Measurements from ENCODE around the gene IKZF5. TPM values are rescaled to one million over a fixed set of nuclear protein-coding genes. Genes with fewer than 3 reads are reported as not detected.

Gene IKZF5
- total RNA-seq, 1 donor from 2014 or later, result 12.9 TPM

DNA sequence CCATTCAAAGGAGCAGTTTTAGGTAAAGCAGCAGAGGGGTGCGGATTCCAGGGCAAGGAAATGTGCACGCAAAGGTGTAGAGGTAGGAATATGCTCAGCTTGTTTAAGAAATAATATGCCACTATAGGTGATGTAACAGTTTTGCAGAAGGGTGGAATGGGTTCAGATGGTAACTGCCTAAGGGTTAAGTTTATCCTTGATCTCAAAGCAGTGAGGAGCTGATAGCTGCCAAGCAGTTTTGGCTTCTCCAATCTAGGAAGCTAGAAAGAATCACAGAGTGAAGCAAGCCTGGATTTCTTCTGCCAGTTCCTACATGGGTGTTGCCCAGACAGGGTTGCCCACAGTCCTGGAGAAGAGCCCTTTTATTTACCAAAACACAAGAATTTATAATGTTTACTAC is 6.2 kb upstream of the IKZF5 start:
- Histone ChIP-seq H3K9me3 (replicated peaks) (no peaks in the 10 kb centered on the region), H3K4me1 (peaks cover 6% of the 10 kb centered on the region), H3K27me3 (ENCODE audit: low read depth) (no peaks in the 10 kb centered on the region), H3K27ac (replicated peaks) (no peak overlapping the region), H3K36me3 (peaks cover 3% of the 10 kb centered on the region), H3K4me3 (no peak overlapping the region)
- intact Hi-C loops (cut with micrococcal nuclease), result no loop called here
- no peak for TF ChIP-seq CTCF (IDR thresholded peaks at IDR 0.05; ENCODE audit: borderline replicate concordance)
- DNase-seq, result no peak

- no peak for DNase-seq
- H3K27me3 ChIP-seq (ENCODE audit: low read depth), result no peaks in the 10 kb centered on the region
- H3K4me3 ChIP-seq, result no peak overlapping the region
- intact Hi-C loops (cut with micrococcal nuclease), result no loop called here
- no peak overlapping the region for H3K27ac ChIP-seq (replicated peaks)
- peaks cover 15% of the 10 kb centered on the region for H3K4me1 ChIP-seq
- no peak for TF ChIP-seq CTCF (IDR thresholded peaks at IDR 0.05; ENCODE audit: borderline replicate concordance)
- H3K9me3 ChIP-seq (replicated peaks), result no peaks in the 10 kb centered on the region
- peaks cover 3% of the 10 kb centered on the region for H3K36me3 ChIP-seq
These were observed 5.1 kb upstream of the IKZF5 start for GRCh38 chr10:123013456-123014419.

DNA sequence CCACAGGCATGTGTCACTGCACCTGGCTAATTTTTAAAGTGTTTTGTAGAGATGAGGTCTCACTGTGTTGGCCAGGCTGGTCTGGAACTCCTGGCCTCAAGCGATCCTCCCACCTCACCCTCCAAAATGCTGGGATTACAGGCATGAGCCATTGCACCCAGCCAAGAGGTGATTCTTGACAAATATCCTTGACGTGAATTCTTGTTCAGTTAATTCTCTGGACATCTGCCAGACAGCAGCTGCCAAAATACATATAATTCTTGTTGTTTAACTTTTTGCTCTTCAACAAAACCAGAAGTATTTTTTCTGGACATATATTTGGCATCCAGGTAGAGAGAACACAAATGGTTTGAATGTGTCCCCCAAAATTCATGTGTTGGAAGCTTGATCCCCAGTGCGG is 3.4 kb upstream of the IKZF5 start:
- no peaks in the 10 kb centered on the region for H3K9me3 ChIP-seq (replicated peaks)

DNA sequence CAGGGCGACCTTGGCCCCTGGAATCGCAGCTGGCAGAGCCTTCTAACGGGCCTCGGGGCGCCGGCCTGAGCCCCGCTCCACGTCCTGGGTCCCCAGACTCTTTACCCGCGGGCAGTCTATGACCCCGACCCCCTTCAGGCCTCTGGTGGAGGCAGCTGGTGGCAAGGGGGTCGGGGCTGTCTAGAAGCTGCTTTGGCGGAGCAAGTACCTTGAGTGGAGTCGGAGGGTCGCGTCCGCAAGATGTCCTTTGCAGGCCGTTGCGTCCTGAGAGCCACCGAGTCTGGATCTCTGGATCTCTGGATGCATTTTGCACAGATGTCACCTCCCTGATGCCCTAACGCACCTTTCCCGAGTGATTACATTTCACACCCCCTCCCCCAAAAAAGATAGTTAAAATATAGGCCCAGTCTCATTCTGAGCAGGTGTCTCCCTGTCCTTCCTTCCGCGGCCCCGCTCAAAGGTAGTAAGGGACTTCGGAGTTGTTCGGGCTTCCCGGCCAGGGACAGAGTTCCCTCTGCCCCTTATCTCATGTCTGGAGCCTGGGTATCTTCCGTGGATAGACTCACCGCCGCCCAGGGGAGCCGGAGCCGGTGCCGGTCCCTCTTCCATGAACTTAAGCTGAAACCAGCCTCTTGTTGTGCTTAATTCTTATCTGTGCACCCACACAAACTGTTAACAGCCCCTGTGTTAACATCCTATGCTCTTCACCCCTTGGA is 668 bp upstream of the IKZF5 start:
- peaks cover 3% of the 10 kb centered on the region for H3K36me3 ChIP-seq
- H3K27me3 ChIP-seq (ENCODE audit: low read depth), result no peaks in the 10 kb centered on the region
- no peaks in the 10 kb centered on the region for H3K9me3 ChIP-seq (replicated peaks)
- TF ChIP-seq CTCF (IDR thresholded peaks at IDR 0.05; ENCODE audit: borderline replicate concordance), result no peak
- peak overlapping the region; percentile 94 for H3K27ac ChIP-seq (replicated peaks)
- intact Hi-C loops (cut with micrococcal nuclease), result no loop called here
- peaks cover 57% of the 10 kb centered on the region for H3K4me1 ChIP-seq
- H3K4me3 ChIP-seq, result peak overlapping the region; percentile 95
- peak; percentile 21 for DNase-seq

More for the DNA sequence above, 3.4 kb upstream of the IKZF5 start:
- Histone ChIP-seq H3K27me3 (ENCODE audit: low read depth) (no peaks in the 10 kb centered on the region), H3K27ac (replicated peaks) (no peak overlapping the region), H3K4me3 (no peak overlapping the region), H3K36me3 (peaks cover 3% of the 10 kb centered on the region), H3K4me1 (peaks cover 30% of the 10 kb centered on the region)
- TF ChIP-seq CTCF (IDR thresholded peaks at IDR 0.05; ENCODE audit: borderline replicate concordance), result no peak
- intact Hi-C loops (cut with micrococcal nuclease), result no loop called here
- DNase-seq, result no peak

- Histone ChIP-seq H3K9me3 (replicated peaks) (no peaks in the 10 kb centered on the region), H3K4me1 (peaks cover 65% of the 10 kb centered on the region), H3K4me3 (peak overlapping the region; percentile 95), H3K27me3 (ENCODE audit: low read depth) (no peaks in the 10 kb centered on the region), H3K36me3 (peaks cover 3% of the 10 kb centered on the region), H3K27ac (replicated peaks) (peak overlapping the region; percentile 94)
- no peak for TF ChIP-seq CTCF (IDR thresholded peaks at IDR 0.05; ENCODE audit: borderline replicate concordance)
- no peak for DNase-seq
- intact Hi-C loops (cut with micrococcal nuclease), result no loop called here
These were observed 839 bp downstream of the IKZF5 start for GRCh38 chr10:123007558-123008354.

Data from left ventricle myocardium inferior (tissue), 1 donor.